Stimulated activated naive B cell treated with anti-CD40 and anti-IgM and Interleukin-4, amounts not matched to agents 10 μg/mL and 1 μg/mL and 100 μg/mL, for 72 hours (primary cell): Measurements from ENCODE around the gene FXYD1.
"Not testable (repeated sequence)": the region's sequence is repeated elsewhere in the genome, so short reads cannot be mapped to it uniquely, and the experiment has no call there.

ENCODE experiments used
- ATAC-seq, 2 donors: fragments of 150-1000 bp; cut with Tn5 transposase; replicated peaks; 2 replicates each; pipeline ENCODE4 v1.10.0; 2021; ENCODE audit warnings: moderate library complexity in 1 of 2
- DNase-seq: peaks from one replicate; pipeline ENCODE4 v3.0.0; 2021
- H3K27ac Mint-ChIP-seq: one replicate; pipeline ENCODE4 v1.8.0; 2022; ENCODE audit warnings: mild to moderate bottlenecking, mixed read lengths
- H3K27me3 Mint-ChIP-seq, 2 donors: one replicate each; pipeline ENCODE4 v1.8.0; 2022; ENCODE audit warnings: mixed read lengths in 2 of 2
- H3K36me3 Mint-ChIP-seq, 2 donors: one replicate each; pipeline ENCODE4 v1.8.0; 2022; ENCODE audit warnings: mixed read lengths in 2 of 2, mild to moderate bottlenecking in 1 of 2
- H3K4me1 Mint-ChIP-seq, 2 donors: one replicate each; pipeline ENCODE4 v1.8.0; 2022; ENCODE audit warnings: mixed read lengths in 2 of 2, mild to moderate bottlenecking in 1 of 2
- H3K4me3 Mint-ChIP-seq, 2 donors: one replicate each; pipeline ENCODE4 v1.8.0; 2022; ENCODE audit warnings: mild to moderate bottlenecking in 2 of 2, mixed read lengths in 2 of 2, moderate library complexity in 1 of 2
- H3K9me3 Mint-ChIP-seq, 2 donors: one replicate each; pipeline ENCODE4 v1.8.0; 2022; ENCODE audit warnings: mixed read lengths in 2 of 2, mild to moderate bottlenecking in 1 of 2

FXYD1 gene

DNA sequence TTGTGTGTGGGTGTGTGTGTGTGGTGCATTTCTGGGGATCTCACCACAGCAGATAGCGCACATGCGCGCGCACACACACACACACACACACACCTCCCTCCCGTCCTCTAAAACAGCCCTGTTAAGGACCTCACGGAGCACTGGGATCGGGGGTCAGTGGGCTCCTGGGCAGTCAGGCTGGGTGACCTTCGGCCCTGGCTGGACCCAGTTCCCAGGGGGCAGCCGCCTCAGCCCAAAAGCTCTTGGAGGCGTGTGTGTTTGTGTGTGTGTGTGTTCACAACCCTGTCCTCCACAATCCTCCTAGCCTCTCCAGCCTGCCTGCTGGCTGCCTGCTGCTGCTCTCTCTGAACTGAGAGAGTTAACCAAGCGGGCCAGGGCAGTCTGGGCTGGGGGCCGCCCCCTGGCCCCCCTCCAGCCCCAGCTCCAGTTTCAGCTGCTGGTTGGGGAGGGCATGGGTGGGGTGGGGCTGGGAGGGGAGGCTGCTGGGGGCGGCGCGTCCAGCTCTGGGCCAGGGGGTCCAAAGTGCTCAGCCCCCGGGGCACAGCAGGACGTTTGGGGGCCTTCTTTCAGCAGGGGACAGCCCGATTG, at the start of gene FXYD1:
Gene FXYD1, plus strand, starts transcription at position 520 of the 588 bp plus-strand sequence. CDS start 1,256 bp downstream, outside the sequence.
- no peaks in the 10 kb centered on the region for H3K9me3 Mint-ChIP-seq
- H3K4me3 Mint-ChIP-seq = no peak within 1 kb of the TSS
- peaks cover 7 to 17% of the 10 kb centered on the region in 2 donors for H3K27me3 Mint-ChIP-seq
- ATAC-seq (no peak), DNase-seq (no peak)
- H3K4me1 Mint-ChIP-seq = peaks cover 30 to 37% of the 10 kb centered on the region in 2 donors
- no peaks in the 10 kb centered on the region for H3K36me3 Mint-ChIP-seq
- H3K27ac Mint-ChIP-seq = peak within 1 kb of the TSS; percentile 11

DNA sequence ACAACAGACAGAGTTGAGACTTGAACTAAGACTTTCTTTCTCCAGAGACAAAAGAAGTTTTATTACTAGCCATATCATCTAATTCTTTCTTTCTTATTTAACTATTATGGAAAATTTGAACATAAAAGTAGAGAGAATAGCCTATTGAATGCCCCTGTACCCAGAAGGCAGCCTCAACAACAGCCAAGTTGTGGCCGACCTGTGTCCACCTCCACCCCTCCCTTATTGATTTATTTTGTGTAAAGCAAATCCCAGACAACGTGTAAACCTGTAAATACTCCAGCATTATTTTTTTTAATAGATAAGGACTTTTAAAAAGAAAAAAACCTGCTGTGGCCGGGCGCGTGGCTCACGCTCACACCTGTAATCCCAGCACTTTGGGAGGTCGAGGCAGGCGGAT, 49.1 kb upstream of the FXYD1 start:
- H3K36me3 Mint-ChIP-seq = no peaks in the 10 kb centered on the region
- no peak for ATAC-seq
- no peaks in the 10 kb centered on the region for H3K9me3 Mint-ChIP-seq
- no peak overlapping the region for H3K4me3 Mint-ChIP-seq
- no peaks in the 10 kb centered on the region for H3K27me3 Mint-ChIP-seq
- peaks cover 33 to 53% of the 10 kb centered on the region in 2 donors for H3K4me1 Mint-ChIP-seq
- DNase-seq = no peak
- H3K27ac Mint-ChIP-seq = no peak overlapping the region

DNA sequence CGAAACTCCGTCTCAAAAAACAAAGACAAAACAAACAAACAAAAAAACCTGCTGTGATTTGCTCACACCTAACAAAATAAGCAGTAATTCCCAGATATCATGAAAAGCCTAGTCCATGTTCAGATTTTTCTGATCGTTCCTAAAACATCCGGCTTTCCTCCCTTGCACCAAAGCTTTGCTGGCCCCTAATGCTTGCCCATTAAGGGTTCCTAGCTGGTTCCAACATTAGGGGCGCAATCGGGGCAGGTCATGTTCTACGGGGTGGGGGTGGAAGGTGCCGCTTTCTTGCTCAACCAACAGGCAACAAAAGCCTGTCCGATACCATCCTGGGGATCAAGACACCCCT, 48.5 kb upstream of the FXYD1 start:
- H3K4me3 Mint-ChIP-seq = peak overlapping the region in 1 of 2 donors; percentile 46
- no peak for DNase-seq
- no peaks in the 10 kb centered on the region for H3K9me3 Mint-ChIP-seq

DNA sequence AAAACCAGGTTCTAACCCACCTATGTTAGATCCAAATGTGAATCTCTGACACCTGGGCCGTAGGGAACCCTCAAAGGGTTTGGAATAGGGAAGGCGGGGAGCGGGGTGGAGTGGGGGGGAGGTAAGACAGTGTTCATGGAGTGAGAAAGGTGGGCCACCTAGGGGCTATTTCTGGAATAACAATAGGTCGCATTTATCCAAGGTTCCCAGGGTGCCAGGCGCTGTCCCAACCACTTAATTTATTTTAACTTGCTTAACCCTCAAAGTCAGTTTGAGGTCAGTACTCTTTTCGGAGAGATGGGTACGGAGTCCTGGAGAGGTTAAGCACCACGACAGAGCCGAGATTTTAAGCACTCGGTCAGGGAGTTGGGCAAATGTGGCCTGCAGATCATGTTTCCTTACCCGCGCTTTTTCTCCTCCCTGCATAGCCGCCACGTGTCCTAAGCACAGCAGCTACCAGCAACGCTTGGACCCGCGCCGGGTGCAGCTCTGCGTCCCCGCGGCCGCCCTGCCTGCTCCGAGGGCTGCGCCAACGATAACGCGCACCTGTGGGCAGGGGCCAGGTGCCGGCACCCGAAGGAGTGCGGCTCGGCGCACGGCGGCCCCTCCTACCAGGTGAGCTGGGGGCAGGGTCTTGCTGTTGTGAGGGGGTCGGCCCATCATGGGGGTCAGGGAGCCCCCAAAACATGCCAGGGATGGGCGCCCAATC, 48.0 kb upstream of the FXYD1 start:
- H3K27me3 Mint-ChIP-seq = no peaks in the 10 kb centered on the region
- ATAC-seq (peak; percentile 74 to 78), DNase-seq (no peak)
- H3K27ac Mint-ChIP-seq = no peak overlapping the region
- H3K4me1 Mint-ChIP-seq = peaks cover 26 to 42% of the 10 kb centered on the region in 2 donors
- H3K36me3 Mint-ChIP-seq = no peaks in the 10 kb centered on the region
- H3K4me3 Mint-ChIP-seq = peak overlapping the region; percentile 32 to 46
- no peaks in the 10 kb centered on the region for H3K9me3 Mint-ChIP-seq

More for the DNA sequence above, 48.5 kb upstream of the FXYD1 start:
- Mint-ChIP-seq H3K4me1 (peaks cover 29 to 47% of the 10 kb centered on the region in 2 donors), H3K27me3 (no peaks in the 10 kb centered on the region), H3K36me3 (no peaks in the 10 kb centered on the region), H3K27ac (no peak overlapping the region)
- peak; percentile 23 to 30 for ATAC-seq

DNA sequence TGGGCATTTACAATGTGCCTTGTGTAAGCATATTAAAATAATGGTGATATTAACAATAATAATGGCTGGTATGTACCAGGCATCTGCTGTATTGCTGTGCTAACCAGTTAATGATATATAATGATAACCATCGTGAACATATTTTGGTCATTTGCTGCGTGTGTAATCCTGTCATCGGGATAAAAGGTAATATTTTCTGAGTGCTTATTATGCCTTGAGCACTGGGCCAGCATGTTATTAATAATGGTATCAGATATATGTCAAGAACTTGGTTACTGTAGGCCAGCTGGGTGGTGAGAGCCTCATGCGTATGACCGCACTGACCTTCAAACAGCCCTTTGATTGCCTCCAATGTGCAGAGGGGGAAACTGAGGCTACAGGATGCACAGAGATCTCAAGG, 45.2 kb upstream of the FXYD1 start:
- H3K4me1 Mint-ChIP-seq = peaks cover 10 to 14% of the 10 kb centered on the region in 2 donors
- ATAC-seq (no peak), DNase-seq (no peak)
- no peak overlapping the region for H3K27ac Mint-ChIP-seq
- no peaks in the 10 kb centered on the region for H3K9me3 Mint-ChIP-seq
- no peaks in the 10 kb centered on the region for H3K27me3 Mint-ChIP-seq
- H3K36me3 Mint-ChIP-seq = no peaks in the 10 kb centered on the region
- H3K4me3 Mint-ChIP-seq = no peak overlapping the region

DNA sequence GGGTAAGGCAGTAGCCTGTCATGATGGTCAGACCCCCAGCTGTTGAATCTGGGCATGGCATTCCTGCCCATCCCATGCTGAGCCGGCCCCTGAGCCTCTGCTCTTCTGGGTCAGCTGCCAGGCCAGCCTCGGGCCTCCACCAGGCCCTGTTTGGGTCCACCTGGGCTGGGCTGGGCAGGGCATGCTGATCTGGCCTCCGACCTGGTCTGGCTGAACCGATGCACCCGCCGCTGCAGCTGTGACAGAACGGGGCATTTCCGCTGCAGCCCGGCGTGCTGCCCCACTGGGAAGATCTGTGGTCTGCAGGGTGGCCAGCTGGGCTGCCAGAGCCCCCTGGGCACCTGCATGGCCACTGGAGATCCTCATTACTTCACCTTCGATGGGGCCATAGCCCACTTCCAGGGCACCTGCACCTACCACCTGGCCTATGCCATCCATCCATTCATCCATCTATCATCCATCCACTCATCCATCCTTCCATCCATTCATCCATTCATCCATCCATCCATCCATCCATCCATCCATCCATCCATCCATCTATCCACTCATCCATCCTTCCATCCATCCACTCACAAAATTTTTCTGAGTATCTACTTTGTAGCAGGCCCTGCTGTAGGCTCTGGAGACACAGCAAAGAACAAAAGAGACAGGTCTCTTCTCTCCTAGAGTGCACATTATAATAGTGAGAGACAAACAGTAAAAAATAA, 44.5 kb upstream of the FXYD1 start:
- Mint-ChIP-seq H3K9me3 (no peaks in the 10 kb centered on the region), H3K4me1 (peaks cover 5 to 8% of the 10 kb centered on the region in 2 donors), H3K4me3 (no peak overlapping the region), H3K27ac (no peak overlapping the region), H3K36me3 (no peaks in the 10 kb centered on the region), H3K27me3 (no peaks in the 10 kb centered on the region)
- no peak for ATAC-seq
- DNase-seq = no peak

DNA sequence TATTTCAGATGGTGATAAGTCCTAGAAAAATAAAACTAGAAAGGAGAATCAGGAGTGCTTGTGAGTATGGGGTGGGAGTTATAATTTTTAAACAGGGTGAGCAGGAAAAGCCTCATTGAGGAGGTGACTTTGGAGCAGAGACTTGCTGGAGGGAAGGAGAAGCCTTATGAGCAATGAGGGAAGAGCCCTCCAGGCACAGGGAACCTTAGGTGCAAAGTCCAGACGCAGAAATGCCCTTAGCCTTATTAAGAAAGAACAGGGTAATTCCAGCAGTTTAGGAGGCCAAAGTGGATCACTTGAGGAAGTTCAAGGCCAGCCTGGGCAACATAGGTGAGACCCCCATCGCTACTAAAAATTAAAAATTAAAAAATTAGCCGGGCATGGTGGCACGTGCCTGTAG, 44.0 kb upstream of the FXYD1 start:
- no peak overlapping the region for H3K27ac Mint-ChIP-seq
- DNase-seq = no peak
- no peaks in the 10 kb centered on the region for H3K9me3 Mint-ChIP-seq
- no peak overlapping the region for H3K4me3 Mint-ChIP-seq
- ATAC-seq = no peak
- peaks cover 3 to 6% of the 10 kb centered on the region in 2 donors for H3K4me1 Mint-ChIP-seq
- no peaks in the 10 kb centered on the region for H3K36me3 Mint-ChIP-seq
- H3K27me3 Mint-ChIP-seq = no peaks in the 10 kb centered on the region

DNA sequence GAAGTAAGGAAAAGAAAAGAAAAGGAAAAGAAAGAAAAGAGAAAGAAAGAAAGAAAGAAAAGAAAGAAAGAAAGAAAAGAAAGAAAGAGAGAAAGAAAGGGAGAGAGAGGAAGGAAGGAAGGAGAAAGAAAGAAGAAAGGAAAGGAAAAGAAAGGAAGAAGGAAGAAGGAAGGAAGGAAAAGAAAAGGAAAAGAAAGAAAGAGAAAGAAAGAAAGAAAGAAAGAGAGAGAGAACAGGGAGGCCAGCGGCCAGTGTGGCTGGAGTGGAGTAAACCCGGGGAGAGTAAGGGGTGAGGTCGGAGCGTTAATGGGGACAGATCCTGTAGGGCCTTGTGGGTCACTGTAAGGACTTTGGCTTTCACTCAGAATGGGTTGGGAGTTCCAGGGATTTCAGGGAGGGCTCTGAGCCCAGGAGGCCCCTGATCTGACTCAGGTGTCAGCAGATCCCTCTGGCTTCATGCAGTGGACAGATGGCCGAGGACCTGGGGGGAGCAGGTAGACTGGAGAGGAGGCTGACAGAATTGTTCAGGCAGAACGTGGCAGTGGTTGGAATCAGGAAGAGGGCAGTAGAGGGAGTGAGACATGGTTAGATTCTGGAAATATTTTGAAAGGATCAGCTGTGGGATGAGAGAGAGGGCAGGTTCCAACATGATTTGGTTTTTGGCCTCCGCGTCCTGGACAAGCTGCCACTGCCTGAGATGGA, 42.8 kb upstream of the FXYD1 start:
- H3K27ac Mint-ChIP-seq = no peak overlapping the region
- H3K36me3 Mint-ChIP-seq = no peaks in the 10 kb centered on the region
- no peak for DNase-seq
- H3K27me3 Mint-ChIP-seq = no peaks in the 10 kb centered on the region
- ATAC-seq = no peak
- H3K4me1 Mint-ChIP-seq = no peaks in the 10 kb centered on the region
- H3K4me3 Mint-ChIP-seq = no peak overlapping the region
- no peaks in the 10 kb centered on the region for H3K9me3 Mint-ChIP-seq

DNA sequence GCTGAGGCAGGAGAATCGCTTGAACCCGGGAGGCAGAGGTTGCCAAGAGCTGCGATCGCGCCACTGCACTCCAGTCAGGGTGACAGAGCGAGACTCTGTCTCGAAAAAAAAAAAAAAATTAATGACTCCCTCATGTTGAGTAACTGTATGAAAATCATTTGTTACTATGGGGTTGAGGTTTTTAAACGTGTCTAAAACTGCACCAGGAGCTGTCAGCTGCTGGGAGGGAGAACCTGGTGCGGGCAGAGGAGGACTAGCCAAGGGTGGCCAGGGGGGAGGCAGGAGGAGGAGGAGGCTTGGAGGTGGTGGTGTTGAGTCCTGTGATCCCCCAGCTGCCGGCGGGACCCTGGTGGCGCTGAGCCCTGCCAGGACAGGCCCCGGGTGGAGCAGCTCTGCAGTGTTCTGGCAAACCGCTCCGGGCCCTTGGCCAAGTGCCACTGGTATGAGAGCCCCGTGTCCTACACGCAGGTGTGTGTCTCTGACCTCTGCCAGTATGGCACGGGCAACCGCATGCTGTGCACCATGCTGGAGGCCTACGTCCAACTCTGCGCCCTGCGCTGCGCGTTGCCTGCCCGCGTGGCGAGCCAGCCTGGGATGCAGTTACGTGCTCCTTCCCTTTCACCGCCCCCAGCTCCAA, 40.1 kb upstream of the FXYD1 start:
- no peaks in the 10 kb centered on the region for H3K4me1 Mint-ChIP-seq
- no peaks in the 10 kb centered on the region for H3K27me3 Mint-ChIP-seq
- H3K9me3 Mint-ChIP-seq = no peaks in the 10 kb centered on the region
- H3K36me3 Mint-ChIP-seq = peaks cover 0 to 1% of the 10 kb centered on the region in 2 donors
- no peak for ATAC-seq
- DNase-seq = no peak
- no peak overlapping the region for H3K4me3 Mint-ChIP-seq
- no peak overlapping the region for H3K27ac Mint-ChIP-seq

DNA sequence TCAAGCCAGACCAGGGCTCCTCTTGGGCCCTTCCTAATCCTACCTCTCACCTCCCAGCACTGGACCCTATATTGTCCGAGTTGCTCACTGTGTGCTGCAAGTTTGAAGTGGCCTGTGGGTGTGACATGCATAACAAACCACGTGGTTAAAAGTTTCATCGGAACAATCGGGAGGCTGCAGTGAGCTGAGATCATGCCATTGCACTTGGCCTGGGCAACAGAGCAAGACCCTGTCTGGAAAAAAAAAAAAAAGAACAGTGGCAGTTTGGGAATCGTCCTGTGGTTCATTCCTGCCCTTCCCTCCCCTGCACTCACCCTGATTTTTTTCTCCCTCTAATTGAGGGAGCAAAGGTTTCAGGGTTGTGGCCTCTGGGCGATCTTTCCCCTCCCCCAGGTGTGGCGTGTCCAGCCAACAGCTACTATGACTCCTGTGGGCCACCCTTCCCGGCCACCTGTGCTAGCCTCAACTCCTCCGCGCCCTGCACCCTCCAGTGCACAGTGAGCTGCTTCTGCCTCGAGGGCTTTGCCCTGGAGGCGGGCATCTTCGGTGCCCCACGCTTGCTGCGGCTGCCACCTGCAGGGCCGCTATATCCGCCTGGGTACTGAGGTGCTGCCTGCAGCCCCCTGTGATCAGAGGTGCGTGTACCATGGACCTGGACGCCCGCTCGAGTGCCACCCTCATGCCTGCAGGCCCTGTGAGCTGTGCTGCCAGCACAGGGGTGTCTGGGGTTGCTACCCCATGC, 39.3 kb upstream of the FXYD1 start:
- Mint-ChIP-seq H3K4me3 (no peak overlapping the region), H3K27me3 (no peaks in the 10 kb centered on the region), H3K9me3 (no peaks in the 10 kb centered on the region), H3K4me1 (no peaks in the 10 kb centered on the region), H3K36me3 (peaks cover 0 to 1% of the 10 kb centered on the region in 2 donors), H3K27ac (no peak overlapping the region)
- ATAC-seq (no peak), DNase-seq (no peak)

DNA sequence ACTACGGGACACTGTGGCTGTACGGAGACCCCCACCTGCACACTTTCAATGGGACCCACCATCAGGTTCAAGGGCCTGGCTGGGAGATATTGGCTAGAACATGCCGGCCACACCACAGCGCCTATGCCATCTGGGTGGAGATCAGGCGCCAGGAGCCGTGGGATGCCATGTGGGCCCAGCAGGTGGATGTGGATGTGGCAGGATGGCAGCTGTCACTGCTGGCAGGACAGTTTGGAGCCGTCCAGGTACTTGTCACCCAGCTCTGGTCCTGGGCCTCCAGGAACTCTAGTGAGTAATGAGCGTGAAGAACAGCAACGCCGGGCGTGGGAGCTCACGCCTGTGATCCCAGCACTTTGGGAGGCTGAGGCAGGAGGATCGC, 38.7 kb upstream of the FXYD1 start:
- no peaks in the 10 kb centered on the region for H3K27me3 Mint-ChIP-seq
- no peaks in the 10 kb centered on the region for H3K4me1 Mint-ChIP-seq
- H3K36me3 Mint-ChIP-seq = peaks cover 0 to 1% of the 10 kb centered on the region in 2 donors
- no peak overlapping the region for H3K4me3 Mint-ChIP-seq
- no peaks in the 10 kb centered on the region for H3K9me3 Mint-ChIP-seq
- H3K27ac Mint-ChIP-seq = no peak overlapping the region
- DNase-seq = no peak
- no peak for ATAC-seq

DNA sequence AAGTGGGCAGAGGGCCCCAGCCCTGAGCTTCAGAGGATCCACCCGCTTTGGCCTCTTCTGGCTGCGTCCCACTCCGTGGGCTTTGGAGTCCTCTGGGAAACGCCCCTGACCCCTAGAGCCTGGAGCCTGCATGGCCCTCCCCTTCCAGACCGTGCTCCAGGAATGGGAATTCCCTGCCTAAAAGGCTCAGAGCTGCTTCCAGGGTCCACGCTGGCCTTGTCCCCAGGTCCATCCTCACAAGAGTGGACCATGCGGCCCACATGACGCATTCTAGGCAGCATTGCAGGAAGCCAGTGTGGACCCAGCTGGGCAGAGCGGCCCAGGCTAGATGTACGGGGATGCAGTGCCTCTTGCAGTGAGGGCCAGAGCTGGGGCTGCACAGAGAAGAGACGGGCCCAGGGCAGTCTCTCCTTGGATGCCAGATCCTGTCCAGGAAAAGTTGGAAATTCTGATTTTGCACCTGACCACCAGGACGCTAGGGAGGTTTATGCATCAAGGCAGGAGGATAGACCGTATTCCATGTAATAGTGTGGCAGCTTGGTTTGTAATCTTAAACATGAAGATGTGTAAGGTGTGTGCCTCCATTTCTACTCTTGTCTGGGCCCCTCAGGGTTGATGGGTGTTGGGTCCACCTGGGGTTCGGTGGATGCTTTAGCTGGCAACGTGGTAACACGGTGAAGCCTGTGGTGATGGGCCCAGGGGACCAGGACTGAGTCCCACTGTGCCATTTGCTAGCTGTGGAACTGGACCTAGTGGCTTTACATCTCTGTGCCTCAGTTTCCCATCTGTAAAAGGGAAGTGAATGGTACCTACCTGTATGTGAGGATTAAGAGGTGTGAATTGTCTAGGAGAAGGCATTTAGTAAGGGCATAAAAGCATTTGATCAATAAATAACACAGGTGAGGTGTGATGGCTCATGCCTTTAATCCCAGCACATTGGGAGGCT, 37.8 kb upstream of the FXYD1 start:
- H3K27me3 Mint-ChIP-seq = no peaks in the 10 kb centered on the region
- no peak overlapping the region for H3K27ac Mint-ChIP-seq
- no peaks in the 10 kb centered on the region for H3K4me1 Mint-ChIP-seq
- no peaks in the 10 kb centered on the region for H3K9me3 Mint-ChIP-seq
- H3K4me3 Mint-ChIP-seq = no peak overlapping the region
- no peak for DNase-seq
- peaks cover 0 to 1% of the 10 kb centered on the region in 2 donors for H3K36me3 Mint-ChIP-seq
- no peak for ATAC-seq

DNA sequence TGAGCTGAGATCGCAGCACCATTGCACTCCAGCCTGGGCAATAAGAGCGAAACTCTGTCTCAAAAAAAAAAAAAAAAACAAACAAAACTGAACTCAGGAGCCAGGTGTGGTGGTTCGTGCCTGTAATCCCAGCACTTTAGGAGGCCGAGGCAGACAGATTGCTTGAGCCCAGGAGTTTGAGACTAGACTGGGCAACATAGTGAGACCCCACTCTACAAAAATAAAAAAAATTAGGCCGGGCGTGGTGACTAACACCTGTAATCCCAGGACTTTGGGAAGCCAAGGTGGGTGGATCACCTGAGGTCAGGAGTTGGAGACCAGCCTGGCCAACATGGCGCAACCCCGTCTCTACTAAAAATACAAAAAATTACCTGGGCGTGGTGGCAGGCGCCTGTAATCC, 36.7 kb upstream of the FXYD1 start:
- not testable (repeated sequence) for H3K9me3 Mint-ChIP-seq, DNase-seq, H3K27me3 Mint-ChIP-seq, H3K4me1 Mint-ChIP-seq, H3K4me3 Mint-ChIP-seq, ATAC-seq, H3K27ac Mint-ChIP-seq, H3K36me3 Mint-ChIP-seq
